GM21528 (cell line): ENCODE results near the gene MYO1D.

Experiments used
- ATAC-seq: cut with Tn5 transposase; IDR thresholded peaks from one replicate; pipeline ENCODE4 v1.9.1; 2021; ENCODE audit warnings: mild to moderate bottlenecking, moderate library complexity; ENCODE audit not compliant: unreplicated experiment, low FRiP score

MYO1D gene

GRCh38 chr17:32497431-32498205 lies 379.3 kb downstream of the MYO1D start:
- ATAC-seq: no peak

DNA sequence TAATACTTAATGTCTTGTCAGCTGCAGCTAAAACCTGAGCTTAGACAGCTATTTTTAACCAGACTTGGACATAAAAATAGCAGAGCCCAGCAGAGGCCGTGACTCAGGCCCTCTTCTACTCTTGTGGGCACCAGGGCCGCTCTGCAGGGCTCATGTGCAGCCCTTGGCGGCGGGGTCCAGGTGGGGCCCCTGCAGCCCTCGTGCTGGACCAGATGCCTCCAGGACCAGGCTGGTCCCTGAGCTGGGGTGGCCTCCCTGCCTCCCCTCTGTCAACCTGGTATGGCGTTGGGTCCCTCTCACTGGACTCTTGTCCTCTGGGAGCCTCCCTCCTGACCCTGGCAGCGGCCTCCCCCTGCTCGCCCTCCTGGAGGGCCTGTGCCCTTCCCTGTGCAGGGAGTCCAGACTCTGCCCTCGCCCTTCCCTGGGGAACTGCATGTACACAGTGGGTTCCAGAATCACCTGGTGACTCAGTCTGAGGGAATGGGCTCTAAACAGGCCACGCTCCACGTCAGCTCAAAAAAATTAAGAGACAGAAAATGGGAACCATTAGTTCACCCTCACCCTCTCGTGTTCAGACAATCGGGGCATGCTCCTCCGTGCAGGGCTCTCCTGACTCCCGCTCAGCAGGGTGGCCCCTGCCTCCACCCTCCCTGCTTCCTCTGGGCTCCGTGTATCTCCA lies 380.4 kb downstream of the MYO1D start:
- no peak for ATAC-seq

DNA sequence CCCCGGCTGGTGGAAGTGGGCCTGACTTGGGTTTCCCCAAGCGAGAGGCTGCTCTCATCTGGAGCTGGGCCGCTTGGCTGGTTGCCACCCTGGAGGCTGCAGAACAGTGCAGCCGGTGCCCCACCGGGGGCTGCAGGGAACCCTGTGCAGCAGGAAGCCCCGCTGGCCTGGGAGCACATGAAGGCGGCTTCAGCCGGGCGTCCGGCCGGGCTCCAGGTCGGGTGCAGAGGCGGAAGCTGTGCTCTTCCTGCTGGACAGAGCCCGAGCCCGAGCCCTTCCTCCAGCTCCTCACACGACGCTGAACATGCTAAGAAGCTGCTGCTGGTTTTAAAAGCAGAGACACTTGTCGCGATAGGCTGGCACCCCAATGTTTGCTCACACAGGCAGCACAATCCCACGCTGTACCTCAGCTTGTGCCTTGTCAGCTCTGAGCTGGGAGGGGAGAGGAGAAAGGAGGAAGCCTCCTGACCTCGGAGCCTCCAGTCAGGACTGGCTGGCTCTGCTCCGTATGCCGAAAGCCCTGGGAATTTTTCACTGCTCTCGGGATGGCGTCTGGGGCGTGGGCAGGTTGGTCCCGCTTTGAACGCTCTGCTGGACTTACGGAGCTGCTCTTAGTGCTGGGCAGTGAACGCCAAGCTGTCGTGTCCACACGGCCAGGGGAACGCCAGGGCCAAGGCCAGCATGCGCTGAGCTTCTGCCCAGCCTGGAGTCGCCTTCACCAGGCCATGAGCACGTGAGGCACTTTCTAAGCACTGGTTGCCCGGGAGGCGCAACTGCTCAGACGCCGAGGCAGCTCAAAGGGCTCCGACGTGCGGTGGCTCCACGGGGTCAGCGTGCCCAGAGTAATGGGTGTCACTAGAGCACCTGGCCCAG lies 381.3 kb downstream of the MYO1D start:
- no peak for ATAC-seq

DNA sequence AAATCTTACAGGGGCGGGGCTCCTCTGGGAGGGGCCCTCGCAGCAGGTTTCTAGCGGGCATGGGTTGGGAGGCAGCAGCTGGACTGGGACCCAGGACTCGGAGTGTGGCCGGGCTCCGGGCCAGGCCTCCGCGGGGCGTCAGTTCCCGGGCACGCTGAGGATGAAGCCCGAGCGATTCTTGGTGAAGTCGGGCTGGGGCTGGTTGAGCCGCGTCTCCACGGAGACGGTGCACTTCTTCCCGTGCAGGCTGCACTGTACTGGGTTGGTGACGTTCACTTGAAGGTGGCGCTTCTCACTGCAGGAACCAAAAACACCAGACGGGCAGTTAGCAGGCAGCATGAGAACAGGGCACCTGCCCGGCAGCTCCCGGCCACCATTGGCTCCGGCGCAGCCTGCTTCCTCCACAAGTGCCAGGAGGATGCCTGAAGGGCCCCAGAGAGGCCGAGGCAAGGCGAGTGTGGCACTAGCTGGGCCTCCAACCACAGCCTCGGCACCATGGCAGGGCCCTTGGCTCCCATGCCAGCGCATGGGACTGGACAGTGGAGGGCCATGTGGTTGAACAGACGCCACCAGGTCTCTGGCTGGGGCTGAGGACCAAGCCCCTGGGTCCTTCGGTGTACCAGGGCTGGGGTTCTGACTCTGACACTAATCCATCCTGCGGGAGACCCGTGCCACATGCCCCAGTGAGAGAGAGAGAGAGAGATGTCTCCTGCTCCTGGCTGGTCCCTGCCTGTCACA lies 382.1 kb downstream of the MYO1D start:
- ATAC-seq: no peak

DNA sequence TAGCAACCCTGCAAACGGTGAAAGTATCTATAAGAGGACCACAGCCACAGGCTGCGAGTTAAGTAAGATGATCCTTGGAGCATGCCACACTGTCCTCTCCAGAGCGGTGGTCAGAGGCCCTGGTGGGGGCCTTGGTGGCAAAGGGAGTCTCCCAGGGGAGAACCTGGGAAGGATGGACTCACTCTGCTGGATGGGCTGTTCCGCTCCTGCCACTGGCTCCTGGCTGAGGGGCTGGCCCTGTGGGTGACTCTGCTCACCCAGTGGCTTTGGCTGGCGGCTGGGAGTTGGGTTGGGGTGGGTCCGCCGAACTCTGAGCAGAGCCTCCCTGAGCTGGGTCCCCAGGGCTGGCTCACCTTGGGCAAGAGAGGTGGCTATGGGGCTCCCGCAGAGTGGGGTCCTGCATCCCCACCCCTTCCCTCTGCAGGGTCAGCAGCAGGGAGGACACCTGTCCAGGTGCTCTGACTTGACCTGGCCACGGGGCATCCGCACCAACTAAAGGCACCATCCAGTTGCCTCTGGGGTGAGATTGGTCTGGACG lies 382.9 kb downstream of the MYO1D start:
- no peak for ATAC-seq

DNA sequence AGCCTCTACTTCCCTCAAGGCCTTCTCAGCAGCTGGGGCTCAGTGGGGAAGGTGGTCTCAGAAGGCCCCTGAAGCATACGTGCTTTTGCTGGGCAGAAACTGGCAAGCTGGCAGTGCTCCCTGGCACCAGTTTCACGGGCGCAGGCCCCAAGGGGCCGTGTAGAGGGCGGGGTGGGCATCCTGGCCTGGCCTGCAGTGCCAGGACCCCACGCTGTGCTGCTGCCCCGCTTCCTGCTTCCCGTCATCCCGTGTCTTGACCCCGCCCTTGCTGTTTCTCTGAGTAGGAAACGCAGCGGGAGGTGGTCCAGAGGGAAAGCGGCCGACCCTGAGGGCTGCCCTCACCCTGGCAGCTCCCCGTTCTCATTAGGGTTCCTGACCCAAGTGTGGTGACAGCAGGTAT lies 383.4 kb downstream of the MYO1D start:
- ATAC-seq: no peak

- ATAC-seq: no peak
These were observed 384.2 kb downstream of the MYO1D start for GRCh38 chr17:32492648-32493289.

DNA sequence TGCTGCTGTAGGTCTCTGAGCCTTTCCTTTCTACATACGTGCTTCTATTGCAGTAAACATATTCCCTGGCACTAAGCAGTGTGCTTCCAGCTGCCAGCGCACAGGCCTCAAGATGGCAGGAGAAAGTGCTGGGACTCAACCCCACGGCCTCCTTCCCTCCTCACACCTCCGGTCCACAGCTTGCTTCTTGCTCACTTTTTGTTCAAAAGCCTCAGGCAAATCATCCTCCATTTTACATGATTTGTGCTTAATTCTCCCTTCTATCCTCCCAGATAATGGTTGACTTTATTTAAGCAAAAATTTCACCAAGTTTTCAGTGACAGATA lies 384.7 kb downstream of the MYO1D start:
- ATAC-seq: no peak

DNA sequence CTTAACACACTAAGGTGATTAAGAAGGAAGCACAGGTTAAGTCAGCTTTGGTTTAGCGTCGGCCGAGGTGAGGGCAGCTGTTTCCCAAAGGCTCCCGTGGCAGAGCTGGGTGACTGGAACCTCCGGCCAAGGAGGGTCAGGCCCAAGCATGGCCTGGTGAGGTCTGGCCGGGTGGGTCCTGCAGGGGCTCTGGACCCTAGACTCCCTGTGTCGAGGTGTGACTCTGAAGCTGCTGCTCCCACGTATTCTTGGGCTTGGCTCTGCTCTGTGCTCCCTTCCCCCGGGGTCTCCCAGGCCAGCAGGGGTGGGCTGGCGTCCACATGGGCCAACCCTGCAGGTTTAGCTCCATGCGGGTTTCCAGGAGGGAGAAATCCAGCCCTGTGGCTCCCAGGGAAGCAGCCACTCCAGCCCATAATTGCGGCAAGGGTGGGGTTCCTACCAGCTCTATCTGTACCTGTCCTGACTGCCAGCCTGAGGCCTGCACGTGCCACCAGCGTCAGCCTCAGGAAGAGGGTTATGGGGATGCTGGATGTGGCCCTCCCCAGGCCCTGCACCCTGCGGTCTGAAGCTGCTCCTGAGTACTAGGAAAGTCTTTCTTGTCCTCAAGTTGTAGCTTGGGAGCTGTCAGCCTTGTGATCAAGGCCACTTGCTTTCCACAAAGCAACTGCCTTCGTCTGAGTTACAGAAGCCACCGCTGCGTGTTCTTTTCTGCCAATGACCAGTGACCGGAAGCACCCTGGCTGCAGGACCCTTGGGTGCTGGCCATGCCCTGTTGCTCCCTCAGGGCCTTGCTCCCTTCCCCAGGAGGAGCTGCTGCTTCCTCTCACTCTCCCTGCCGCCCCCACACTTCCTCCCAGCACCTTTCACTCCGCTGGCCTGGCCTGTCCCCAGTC lies 385.3 kb downstream of the MYO1D start:
- ATAC-seq: no peak

DNA sequence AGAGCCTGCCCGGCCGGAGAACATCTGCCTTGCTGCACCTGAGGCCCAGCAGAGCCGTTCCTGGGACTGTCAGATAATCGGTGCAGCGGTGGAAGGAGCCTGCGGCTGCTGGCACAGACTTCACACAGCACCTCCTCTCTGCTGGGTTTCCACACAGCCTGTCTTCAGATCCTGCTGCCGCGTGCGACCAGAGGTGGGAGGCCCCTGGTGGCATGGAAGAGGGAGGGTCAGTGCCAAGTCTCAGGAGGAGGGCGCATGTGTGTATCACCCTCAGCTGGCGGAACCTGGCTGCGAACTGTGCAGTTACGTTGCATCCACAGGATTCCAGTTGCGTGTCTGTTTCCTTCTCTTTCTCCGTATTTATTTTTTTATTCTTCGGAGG lies 386.8 kb downstream of the MYO1D start:
- ATAC-seq: no peak

DNA sequence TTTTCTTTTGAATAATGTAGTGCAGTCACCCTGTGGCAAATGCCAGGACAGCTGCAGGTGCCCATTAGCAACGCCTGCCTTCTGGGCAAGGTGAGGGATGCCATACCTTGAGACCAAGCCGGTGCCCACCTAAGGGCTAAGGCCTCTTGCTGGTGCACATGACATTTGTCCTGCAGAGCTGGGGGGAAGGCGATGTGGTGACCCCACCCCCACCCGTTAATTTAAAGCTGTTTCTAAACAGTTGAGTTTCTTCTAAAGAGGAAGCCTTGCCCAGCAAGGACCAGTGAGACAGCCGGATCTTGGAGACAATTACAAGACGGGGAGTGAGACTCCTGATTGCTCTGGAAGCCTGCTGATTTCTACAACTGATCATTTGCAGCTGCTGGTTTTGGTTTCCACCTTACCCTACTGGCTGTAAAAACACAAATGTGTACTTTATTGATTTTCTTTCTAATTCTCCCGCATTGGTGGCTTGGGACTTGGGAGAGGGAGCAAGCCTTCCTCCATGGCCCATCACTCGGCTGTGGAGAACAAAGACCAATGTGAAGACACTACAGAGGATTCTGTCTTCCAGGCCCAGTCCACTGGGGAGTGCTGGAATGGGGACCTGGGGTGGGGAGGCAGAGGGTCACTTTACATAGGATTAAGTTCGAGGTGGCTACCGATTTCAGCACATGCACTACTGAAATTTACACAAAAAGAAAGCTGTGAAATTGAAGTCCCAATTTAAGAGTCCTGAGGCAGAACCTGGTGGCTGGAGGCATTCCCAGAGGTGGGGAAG lies 387.4 kb downstream of the MYO1D start:
- no peak for ATAC-seq

DNA sequence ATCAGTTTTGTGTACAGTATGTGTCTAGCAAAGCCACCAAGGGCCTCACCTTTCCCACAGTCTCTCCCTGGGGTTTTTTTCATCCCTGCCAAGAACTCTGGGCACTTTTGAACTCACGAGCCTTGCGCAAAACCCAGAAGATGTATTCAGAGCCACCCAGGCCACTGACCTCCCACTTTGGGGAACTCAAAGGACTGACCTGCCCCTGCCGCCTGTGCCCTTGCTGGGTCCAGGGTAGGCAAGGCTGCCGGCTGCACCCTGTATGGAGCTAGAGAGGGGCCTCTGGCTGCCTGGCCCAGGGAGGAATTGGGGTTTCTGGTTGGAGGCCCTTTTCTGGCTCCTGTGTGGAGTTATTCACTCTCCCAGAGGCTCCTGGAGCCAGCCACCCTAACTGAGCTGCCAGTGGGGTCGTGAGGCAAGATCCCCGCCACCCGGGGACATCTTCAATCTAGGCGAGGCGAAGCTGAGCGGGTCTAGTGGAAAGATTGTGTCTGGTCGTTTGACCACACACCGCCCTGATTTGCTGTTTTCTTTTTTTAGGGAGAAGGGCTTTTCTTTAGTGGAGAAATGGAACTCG lies 388.2 kb downstream of the MYO1D start:
- ATAC-seq: no peak

DNA sequence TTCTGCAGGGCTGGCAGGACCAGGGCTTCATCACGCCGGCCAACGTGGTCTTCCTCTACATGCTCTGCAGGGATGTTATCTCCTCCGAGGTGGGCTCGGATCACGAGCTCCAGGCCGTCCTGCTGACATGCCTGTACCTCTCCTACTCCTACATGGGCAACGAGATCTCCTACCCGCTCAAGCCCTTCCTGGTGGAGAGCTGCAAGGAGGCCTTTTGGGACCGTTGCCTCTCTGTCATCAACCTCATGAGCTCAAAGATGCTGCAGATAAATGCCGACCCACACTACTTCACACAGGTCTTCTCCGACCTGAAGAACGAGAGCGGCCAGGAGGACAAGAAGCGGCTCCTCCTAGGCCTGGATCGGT lies 388.8 kb downstream of the MYO1D start:
- no peak for ATAC-seq

GRCh38 chr17:32487473-32488176 lies 389.3 kb downstream of the MYO1D start:
- no peak for ATAC-seq

DNA sequence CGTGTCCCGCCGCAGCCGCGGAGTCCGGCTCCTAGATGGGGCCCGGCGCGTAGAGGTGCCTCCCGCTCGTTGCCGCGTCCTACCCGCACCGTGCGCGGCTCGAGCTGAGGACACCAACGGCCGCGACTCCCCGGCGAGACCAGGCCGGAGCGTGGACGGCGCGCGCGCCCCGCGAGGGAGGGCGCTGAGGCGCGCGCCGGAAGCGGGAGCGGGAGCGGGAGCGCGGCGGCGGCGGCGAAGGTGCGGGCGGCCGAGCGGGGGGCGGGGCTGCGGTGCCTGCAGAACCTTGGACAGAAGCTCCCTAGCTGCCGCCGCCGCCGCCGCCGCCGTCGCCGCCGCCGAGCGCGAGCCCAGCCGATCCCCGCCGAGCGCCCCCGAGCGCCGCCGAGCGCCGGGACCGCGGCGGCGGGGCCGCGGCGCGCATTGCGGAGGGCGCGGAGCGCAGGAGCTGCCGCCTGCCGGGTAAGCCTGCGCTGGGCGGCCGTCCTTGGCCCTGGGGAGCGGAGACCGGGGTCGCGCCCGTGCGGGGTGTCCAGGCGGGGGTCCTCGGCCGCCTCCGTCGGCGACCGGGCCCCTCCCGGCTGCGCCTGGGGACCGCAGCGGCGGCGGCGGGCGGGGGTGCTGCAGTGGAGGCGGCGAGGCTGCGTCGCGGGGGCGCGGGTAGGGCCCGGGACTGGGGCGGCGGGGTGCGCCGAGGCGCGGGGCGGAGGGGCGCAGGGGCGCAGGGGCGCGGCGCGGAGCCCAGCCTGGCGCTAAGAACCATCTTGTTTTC lies 390.0 kb downstream of the MYO1D start, which contains the start of gene CDK5R1:
CDK5R1 (plus strand) TSS at position 293 of the 772 bp plus-strand sequence. CDS start 628 bp downstream, outside the sequence.
- ATAC-seq: no peak

DNA sequence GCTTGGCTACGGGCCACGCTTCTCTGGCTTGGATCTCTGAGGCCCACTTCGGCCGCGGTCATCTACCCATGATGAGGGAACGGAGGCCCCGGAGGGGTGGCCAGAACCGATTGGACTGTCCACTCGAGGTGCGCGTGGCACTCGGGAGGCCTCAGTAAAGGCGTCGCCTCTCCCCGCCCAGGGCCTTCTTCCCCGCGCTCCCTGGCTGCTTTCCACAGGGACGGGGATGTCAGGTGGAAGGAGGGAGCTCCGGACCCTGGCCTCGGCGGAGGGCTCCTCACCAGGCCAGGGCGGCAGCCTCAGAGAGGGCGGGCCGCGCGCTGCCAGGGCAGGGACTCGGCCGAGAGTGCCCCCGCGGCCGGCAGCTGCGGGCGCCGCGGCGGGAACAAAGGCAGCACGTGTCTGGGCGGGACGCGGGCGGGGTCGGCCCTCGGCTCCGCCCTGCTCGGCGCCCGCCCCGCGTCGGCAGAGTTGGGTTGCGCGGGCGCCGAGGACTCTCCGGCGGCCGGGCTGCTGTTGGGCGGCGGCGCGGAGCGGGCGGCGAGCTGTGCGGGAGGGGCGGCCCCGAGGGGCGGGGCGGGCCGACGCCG lies 390.7 kb downstream of the MYO1D start:
- no peak for ATAC-seq
